HG03095 (cell line): Measurements from ENCODE around the gene PDE1A.
"Not testable (repeated sequence)": the region's sequence is repeated elsewhere in the genome, so short reads cannot be mapped to it uniquely, and the experiment has no call there.

Source experiments
- ATAC-seq: cut with Tn5 transposase; IDR thresholded peaks from one replicate; pipeline ENCODE4 v1.9.1; 2021; ENCODE audit warnings: moderate library complexity; ENCODE audit not compliant: unreplicated experiment

PDE1A gene

DNA sequence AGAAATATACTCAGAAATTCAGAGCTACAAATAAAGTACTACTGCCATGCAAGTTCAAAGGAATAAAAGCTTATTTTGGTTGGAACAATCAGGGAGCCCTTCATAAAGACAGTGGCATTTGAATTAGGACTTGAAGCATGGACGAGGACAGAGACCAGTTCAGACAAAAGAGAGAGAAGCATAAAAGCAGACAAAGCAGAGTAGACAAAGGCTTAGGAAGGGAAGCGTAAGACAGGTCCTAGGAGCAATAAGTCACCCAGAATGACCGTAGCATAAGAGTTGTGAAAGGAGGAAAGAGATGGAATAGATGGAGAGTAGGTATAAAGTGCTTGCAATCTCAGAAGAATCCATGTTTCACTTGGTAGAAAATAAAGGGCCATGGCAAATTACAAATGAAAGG, 14.0 kb downstream of the PDE1A start:
- no peak for ATAC-seq

DNA sequence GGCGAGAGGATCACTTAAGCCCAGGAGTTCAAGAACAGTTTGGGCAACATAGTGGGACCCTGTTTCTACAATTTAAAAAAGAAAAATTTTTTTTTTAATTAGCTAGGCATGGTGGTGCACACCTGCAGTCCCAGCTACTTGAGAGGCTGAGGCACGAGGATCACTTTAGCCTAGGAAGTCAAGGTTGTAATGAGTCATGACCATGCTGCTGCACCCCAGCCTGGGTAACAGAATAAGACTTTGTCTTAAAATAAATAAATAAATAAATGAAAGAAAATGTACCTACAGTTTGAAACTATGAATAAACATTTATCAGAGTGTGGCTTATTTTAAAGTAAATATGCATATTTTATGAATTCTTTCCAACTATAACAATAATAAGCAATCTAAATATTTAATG, 16.7 kb downstream of the PDE1A start:
- ATAC-seq = no peak

DNA sequence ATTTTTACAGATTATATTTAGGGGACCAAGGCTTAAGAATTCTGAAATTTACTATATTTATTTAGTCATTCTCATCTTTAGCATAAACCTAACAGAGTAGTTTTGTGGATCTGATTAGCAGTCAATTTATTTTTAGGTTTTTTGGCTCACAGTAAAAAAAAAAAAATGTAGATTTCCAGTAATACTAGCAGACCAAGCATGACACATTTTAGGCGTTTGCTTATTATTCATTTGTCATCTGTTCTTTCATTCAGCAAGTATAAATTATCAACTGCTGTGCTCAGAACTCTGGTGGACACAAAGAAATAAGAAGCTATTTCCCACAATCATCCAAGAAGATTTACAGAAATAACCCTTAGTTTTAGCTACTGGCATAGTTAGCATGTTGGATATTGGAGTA, 20.6 kb downstream of the PDE1A start:
- ATAC-seq = no peak

DNA sequence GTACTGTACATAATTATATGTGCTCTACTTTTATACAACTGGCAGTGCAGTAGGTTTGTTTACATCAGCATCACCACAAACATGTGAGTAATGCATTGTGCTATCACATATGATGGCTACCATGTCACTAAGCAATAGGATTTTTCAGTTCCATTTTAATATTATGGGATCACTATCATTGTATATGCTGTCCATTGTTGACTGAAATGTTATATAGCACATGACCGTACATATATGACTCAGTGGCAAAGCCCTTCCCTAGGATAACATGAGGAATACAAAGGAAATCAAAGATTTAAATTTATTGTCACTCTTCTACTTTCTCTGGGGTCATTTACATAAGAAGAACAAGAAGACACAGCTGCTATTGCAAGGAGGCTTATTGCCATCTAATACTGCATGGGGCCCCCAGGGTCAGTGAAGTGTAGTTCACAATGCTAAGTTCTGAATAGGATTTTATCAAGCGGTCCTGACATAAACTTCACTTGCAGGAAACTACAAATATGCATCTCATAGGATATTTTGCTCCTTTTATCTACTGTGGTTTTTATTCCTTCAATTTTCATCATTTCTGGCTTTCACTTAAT, 21.8 kb downstream of the PDE1A start:
- no peak for ATAC-seq

DNA sequence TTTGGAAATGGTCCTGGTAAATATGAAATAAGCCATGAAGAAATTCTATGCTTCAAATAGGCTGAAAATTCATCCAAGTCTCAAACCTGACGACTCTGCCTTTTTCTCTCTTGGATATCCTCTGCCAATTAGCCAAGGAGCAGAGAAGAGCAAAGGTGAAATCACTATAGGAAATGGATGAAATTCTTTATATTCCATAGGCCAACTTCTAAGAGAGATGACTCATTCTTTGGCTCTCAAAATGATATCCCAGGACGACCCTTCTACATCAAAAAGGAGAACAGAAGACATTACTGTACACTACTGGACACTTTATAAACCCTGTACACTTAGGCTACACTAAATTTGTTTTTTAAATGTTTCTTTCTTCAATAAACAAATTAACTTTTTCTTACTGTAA, 22.7 kb downstream of the PDE1A start:
- no peak for ATAC-seq

DNA sequence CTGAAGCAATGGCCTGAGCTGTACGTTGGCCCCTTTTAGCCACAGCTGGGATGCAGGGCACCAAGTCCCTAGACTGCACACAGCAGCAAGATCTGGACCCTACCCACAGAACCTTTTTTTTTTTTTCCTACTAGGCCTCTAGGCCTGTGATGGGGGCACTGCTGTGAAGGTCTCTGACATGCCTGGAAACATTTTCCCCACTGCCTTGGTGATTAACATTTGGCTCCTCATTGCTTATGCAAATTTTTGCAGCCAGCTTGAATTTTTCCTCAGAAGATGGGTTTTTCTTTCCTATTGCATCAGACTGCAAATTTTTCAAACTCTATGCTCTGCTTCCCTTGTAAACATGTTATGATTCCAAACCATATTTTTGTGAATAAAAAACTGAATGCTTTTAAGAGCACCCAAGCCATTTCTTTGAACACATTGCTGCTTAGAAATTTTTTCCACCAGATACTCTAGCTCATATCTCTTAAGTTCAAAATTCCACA, 33.5 kb downstream of the PDE1A start:
- ATAC-seq = no peak

DNA sequence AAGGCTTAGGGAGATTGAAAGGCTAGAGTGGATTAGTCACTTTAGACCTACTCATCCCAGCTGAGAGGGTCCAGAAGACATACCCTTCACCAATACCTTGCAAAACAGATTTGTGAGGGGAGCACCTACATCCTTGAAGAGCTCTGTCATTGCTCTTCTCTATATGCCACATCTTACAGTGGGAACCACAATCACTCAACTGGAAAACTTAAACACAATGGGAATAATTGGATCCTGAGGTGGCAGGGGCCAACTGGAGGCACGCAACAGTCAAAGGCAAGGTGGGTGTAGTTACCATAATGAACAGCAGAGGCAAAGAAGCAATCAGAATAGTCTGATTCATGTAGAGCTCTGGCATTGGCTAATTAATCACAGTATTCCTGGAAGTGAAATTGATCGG, 35.4 kb downstream of the PDE1A start:
- no peak for ATAC-seq

DNA sequence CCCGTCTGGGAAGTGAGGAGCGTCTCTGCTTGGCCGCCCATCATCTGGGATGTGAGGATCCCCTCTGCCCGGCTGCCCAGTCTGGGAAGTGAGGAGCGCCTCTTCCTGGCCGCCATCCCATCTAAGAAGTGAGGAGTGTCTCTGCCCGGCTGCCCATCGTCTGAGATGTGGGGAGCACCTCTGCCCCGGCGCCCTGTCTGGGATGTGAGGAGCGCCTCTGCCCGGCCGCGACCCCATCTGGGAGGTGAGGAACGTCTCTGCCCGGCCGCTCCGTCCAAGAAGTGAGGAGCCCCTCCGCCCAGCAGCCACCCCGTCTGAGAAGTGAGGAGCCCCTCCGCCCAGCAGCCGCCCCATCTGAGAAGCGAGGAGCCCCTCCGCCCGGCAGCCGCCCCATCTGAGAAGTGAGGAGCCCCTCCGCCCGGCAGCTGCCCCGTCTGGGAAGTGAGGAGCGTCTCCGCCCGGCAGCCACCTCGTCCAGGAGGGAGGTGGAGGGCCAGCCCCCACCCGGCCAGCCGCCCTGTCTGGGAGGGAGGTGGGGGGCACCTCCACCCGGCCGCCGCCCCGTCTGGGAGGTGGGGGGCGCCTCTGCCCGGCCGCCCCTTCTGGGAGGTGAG, 40.5 kb downstream of the PDE1A start:
- ATAC-seq = not testable (repeated sequence)

DNA sequence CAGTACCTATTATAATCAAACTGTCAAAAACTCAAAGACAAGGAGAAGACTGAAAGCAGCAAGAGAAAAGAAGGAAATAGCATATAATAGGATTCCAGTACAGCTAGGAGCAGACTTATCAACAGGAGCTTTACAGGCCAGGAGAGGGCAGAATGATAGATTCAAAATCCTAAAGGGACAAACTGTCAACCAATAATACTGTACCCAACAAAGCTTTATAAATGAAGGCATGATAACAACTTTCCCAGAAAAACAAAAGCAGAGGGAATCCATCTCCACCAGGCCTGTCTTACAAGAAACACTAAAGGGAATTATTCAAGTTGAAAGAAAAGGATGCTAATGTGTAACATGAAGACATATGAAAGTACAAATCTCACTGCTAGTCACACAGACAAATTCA, 42.0 kb downstream of the PDE1A start:
- ATAC-seq = no peak

DNA sequence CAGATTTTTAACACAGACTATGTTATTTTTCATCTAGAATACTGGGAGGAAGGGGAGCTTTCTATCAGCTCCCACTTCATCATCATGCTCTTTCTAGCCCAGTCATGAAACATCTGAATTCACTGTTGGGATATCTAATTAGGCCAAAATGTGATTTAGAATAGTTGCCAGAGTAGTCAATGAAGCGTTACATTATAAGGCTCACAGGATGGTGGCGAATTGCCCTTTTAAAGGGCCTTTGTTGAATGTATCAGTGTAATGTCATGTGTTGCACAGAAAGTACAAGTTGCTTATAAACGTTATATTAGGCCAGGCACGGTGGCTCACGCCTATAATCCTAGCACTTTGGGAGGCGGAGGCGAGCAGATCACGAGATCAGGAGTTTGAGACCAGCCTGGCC, 45.6 kb downstream of the PDE1A start:
- ATAC-seq = no peak

DNA sequence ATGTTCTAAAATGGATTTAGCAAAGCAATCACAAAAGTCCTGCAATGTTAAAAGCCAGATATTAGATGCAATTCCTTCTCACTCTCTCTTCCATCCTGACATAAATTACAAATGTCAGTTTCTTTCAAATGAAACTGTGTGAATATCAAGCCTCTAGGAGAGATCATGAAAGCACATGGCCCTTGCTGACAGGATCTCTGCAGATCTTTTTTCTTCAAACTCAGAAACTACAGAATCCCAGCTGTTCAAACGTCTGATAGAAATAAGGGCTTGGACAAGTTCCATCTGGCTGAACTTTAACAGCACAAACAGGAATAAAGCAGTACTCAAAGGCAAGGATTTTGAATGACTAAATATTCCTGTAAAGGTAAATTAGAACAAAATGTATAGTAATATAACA, 47.6 kb downstream of the PDE1A start:
- ATAC-seq = no peak

DNA sequence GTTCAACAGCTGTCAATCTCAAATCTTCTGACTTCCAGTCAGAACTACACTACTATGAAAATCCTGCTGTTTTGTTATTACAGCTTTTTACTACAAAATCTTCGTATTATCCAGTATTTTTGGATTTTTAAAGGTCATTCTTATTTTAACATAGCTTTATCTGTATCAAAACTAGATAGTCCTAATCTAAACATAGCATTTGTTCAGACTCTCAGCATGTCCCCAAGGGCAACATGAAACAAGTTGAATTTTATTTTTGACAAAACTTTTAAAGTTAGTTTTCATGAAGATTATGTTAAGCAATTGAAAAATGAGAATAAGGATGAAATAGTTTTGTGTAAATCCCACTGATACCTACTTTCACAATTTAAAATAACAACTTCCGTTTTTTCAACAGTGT, 48.1 kb downstream of the PDE1A start:
- ATAC-seq = no peak

DNA sequence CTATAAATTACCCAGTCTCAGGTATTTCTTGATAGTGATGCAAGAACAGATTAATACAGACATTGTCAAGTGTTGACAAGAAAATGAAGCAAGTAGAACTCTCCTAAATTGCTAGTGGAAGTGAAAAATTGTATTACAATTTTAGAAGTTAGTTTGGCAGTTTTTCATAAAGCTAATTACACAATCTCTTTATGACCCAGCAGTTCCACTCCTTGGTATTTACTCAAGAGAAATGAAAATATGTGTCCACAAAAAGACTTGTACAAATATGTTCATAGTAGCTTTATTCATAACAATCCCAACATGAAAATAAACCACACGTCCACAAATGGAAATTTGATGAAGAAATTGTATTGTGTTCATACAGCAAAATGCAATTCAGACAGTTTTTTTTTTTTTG, 49.4 kb downstream of the PDE1A start:
- no peak for ATAC-seq

DNA sequence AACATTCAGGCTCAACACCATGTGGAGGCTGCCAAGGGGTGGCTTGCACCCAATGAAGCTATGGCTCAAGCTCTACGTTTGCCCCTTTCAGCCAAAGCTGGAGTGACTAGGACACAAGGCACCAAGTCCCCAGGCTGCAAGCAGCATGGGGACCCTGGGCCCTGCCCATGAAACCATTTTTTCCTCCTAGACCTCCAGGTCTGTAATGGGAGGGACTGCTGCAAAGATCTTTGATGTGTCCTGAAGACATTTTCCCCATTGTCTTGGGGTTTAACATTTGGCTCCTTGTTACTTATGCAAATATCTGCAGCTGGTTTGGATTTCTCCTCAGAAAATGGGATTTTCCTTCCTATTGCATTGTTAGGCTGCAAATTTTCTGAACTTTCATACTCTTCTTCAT, 51.0 kb downstream of the PDE1A start:
- no peak for ATAC-seq

DNA sequence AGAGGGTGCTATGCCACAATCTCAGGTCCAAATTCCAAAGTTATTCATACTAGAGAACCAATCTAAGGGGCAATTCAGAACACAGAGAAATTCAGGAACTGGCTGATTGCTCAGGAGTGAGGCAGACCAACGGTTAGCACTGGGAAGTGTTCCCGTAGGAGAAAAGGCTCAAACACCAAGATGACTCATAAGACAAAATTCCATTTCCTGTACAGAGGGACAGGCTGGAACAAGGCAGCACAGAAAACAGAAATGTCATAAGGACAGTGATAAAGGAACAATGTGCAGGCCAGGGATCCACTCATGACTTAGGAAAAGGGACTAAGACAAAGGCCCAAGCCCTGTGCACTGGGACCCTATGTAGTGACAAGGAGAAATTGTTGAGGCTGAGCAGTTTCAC, 54.2 kb downstream of the PDE1A start:
- no peak for ATAC-seq

DNA sequence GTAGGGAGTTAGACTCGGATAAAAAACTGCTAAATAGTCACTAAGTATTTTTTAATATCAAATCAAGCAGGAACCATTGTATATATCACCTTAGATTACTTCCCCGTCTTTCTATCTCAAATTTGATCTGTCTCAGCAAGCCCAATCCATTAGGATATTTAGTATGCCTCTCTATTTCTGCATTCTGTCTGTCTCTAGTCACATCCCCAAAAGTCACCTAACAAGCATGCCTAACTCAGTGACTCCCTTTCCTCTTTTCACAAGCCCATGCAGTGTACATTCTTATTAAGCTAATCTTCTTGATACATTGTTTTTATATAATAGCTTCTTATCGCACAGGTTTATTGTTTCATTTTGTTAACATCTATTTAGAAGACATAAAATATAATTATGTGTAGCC, 57.8 kb downstream of the PDE1A start:
- no peak for ATAC-seq

DNA sequence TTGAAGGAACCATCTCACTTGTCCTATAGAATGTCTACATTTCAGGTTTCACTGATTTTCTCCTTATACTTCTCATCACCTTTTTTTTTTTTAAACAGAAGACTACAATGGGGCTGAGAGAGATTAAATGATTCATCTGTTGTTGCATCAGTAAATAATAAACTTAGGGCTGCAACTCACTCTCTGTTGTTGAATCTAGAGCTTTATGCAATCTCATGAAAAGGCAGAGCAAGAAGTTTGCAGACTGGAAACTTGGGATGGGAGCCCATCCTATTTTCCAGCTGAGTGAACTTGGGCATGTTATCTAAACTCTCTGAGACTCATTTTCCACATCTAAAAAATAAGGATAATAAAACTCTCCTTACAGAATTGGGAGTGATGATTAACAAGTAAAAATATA, 58.4 kb downstream of the PDE1A start:
- no peak for ATAC-seq

DNA sequence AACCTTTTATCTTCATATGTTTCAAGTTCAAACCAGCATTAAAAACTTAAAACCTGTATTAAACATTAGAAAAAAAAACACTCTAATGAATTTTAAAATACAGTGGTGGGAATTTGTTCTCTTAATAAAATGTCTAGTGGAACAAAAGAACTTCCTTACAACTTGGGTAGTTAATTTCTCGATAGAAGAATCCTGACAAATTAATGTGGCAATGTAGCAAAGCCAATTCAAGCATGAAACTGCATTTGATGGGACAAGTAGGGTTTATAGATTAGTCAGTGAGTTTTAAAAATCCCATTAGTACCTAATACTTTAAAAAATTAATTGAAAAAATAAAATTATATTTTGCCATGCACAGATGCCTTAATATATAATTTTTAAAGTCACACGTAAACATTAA, 59.4 kb downstream of the PDE1A start:
- ATAC-seq = no peak

DNA sequence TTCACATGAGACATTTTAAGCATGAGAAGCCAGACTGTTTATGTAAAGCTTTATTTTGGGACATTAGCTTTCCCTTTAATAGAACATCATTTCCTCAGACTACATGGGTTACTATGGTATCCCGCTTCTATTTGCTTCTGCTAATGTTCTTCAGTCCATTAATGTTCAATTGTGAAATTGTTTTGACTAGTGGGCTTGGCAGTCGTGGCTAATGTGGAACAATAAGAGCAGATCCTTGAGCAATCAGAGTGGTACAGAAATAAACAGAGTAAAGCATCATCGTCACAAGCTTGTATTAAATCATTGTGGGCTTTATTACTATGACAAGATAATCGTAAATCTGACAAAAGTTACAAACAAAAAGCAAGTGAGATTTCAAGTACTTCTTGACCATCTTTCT, 60.2 kb downstream of the PDE1A start:
- no peak for ATAC-seq

DNA sequence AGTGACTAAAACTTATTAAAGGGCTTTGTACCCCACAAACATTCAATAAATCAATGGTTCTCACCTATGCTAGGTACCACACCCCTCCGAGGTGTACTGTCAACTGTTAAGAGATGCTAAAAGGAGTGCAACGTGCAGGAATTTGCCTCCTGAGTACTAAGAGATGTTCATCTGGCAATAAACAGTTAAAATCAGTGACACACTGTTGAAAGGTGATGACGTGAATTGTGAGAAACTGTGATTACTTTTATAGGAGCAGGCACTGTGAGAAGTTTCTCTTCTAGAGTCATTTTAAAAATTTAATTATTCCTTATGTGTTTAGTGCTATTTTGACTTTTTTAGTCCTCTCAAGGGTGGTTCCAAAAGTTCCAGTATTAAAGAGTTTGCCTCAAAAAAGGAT, 61.0 kb downstream of the PDE1A start:
- ATAC-seq = no peak

DNA sequence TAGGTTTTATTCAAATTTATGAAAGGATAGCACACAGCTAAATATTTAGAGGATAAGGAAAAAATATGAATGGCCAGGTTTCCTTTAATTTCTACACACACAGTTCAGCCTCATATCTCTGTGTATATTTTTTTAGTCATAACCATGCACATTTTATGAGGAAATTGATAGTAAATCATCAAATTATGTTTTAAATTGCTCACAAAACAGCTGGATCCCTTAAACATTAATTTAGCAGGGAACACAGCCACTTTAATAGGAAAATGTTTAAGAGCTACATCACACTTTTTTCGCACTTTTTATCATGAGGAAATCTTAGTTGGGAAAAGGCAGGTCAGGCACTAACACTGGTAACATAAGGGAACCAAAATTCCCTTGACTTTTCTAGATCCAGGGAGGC, 65.4 kb downstream of the PDE1A start:
- ATAC-seq = no peak

DNA sequence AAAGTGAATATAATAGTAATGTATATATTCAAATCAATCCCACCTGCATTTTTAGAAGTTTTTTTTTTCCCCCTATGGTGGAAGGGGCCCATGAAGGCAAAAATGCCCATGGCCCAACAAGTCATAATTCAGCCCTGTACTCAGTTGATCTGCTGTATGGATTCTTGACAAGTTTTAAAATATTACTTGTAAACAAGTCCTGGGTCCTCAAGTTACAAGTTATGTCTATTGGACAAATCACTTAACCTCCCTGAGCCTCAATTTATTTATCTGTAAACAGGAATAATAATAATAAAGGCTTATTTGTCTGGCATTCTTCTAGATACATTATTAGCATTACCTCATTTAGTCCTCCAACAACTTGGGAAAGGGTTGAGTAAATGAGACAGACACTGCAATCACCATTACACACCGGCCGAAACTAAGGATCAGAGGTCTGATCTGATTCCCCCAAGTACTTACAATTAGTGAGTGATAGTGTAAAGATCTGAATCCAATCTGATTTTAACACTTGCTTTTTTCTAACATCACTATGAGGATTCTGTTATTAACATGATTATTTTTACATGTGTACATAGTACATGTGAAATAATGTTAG, 66.1 kb downstream of the PDE1A start:
- no peak for ATAC-seq
